DMS 273 (cell line): ENCODE measurements around the gene GMPPA.

Experiments
- DNase-seq: peaks from one replicate; lab custom pipeline; 2025; ENCODE audit not compliant: unreplicated experiment; lab: John Stamatoyannopoulos, UW

GMPPA gene

GRCh38 chr2:219467736-219468075, 31.0 kb upstream of the GMPPA start:
- DNase-seq, result no peak

GRCh38 chr2:219468410-219469185, 30.1 kb upstream of the GMPPA start:
- no peak for DNase-seq

DNA sequence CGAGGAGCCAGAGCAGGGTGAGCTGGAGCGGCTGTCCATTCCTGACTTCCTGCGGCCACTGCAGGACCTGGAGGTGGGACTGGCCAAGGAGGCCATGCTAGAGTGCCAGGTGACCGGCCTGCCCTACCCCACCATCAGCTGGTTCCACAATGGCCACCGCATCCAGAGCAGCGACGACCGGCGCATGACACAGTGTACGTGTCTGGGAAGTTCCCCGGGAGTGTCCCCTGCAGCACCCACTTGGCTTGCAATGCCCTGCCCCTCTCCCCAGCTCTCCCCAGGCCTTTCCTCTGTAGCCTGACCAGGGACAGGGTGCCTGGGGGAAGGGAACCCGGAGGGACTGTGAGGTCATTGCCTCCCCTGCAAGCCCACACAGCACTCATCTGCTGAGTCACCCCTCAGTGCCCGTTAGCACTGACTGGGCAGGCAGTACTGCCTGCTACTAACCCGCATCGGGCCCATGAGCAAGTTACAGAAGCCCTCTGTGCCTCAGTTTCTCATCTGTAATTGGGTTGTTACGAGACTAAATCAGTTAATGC, 29.4 kb upstream of the GMPPA start:
- no peak for DNase-seq

GRCh38 chr2:219470429-219470828, 28.3 kb upstream of the GMPPA start:
- no peak for DNase-seq

DNA sequence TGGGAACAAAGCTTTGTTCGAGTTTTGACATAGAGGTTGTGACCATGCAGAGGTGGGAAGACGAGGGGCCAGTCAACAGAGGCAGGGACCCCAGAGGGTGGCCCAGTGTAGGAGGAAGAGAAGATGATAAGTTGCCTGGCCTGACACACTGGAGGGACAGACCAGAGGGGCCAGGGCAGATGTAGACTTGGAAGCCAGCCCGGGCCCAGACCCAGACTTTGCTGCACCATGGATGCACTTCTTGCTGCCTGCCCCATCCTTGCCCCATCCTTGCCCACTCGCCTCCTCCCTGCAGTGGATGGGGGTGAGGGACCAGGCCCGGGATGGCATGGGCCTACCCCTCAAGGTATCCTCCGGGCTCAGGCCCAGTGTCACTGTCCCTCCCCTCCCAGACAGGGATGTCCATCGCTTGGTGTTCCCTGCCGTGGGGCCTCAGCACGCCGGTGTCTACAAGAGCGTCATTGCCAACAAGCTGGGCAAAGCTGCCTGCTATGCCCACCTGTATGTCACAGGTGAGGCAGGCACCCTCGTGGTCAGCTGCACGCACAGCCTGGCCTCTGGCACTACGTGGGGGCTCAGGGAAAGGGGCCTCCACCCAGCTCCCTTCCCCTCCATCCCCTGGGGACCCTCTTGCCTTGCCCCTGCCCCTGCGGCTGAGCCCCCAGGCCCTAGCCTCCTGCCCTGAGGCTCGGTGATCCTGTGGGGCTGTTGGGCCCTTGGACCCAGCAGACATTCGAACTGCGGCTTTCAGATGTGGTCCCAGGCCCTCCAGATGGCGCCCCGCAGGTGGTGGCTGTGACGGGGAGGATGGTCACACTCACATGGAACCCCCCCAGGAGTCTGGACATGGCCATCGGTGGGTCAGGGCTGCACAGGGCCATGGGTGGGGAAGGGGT, 27.0 kb upstream of the GMPPA start:
- no peak for DNase-seq

DNA sequence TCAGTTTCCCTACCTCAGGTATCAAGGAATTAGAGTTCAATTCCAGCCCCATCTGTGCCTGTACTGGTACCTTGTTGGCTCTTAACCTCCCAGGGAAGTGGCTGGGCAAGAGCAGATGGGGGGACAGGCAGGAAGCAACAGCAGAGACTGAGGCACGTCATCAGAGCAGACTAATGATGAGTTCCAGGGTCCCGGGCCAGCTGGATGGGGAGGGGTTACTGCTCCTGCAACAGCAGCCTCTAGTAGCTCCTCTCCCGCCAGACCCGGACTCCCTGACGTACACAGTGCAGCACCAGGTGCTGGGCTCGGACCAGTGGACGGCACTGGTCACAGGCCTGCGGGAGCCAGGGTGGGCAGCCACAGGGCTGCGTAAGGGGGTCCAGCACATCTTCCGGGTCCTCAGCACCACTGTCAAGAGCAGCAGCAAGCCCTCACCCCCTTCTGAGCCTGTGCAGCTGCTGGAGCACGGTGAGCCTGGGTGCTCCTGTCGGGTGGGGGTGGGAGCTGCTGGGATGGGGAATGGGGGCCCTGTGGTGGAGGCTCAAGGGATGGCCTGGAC, 26.0 kb upstream of the GMPPA start:
- DNase-seq, result no peak

DNA sequence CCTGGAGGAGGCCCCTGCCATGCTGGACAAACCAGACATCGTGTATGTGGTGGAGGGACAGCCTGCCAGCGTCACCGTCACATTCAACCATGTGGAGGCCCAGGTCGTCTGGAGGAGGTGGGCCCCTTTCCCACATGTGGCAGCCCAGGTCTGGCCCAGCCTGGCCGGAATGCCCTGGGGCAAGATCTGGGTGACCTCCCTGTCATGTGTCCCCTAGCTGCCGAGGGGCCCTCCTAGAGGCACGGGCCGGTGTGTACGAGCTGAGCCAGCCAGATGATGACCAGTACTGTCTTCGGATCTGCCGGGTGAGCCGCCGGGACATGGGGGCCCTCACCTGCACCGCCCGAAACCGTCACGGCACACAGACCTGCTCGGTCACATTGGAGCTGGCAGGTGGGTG, 25.2 kb upstream of the GMPPA start:
- DNase-seq, result no peak

GRCh38 chr2:219474285-219475060, 24.2 kb upstream of the GMPPA start:
- no peak for DNase-seq

- no peak for DNase-seq
These were observed 23.4 kb upstream of the GMPPA start for GRCh38 chr2:219475278-219475677.

DNA sequence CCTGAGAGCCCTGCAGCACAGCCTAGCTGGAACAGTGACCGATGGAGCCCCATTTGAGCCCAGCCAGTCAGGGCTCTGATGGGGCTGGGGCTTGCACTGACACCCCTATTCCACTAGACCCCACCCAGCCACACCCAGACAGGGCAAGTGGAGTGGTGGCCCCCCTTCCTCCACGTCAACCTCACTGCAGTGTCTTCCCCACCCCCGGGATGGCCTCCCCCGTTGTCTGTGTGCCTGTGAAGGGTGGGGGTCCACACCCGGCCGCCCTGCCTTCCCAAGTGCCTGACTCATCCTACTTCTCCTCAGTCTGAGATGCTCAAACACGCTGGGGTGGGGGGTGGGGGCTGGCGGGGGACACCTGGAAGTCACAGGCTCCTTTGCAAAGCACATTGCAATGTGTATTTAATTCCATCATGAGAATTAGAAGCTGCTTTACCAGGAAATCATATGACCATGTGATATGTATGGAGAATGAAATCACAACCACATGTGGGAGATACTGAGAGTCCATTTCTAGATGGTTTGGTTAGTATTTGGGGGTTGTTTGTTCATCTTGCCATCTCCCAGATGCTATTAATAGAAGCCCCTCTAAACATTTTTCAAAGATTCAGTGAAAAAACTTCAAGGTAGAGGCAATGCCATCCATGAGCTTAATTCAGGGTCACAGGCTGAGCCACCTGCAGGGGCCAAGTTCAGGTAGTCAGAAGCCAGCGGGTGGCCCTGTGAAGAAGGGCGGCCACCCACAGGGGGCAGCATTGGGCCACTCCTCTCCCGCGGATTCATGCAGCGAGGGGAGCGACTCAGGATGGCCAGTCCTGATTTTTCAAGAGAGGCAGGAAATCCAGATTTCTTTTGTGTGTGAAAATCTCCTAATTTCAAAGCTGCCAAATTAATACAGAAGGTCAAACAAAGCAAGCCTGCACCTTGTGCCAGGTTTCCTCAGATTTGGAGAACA, 22.7 kb upstream of the GMPPA start:
- DNase-seq, result peak; percentile 81

GRCh38 chr2:219476652-219477151, 22.0 kb upstream of the GMPPA start:
- DNase-seq, result no peak

DNA sequence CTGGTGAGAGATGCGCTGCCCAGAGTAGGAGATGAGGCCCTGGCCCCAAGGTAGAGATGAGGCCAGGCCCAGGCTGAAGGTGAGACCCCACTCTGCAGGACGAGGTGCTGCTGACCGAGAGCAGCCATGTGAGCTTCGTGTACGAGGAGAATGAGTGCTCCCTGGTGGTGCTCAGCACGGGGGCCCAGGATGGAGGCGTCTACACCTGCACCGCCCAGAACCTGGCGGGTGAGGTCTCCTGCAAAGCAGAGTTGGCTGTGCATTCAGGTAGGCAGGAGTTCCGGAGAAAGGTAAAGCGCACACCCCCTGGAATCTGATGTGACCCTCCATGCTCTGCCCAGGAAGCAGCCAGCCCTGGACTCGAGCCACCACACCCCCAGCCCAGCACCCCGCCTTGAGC, 21.5 kb upstream of the GMPPA start:
- no peak for DNase-seq

GRCh38 chr2:219477815-219478214, 20.9 kb upstream of the GMPPA start:
- DNase-seq, result no peak

GRCh38 chr2:219478916-219479315, 19.8 kb upstream of the GMPPA start:
- DNase-seq, result no peak

DNA sequence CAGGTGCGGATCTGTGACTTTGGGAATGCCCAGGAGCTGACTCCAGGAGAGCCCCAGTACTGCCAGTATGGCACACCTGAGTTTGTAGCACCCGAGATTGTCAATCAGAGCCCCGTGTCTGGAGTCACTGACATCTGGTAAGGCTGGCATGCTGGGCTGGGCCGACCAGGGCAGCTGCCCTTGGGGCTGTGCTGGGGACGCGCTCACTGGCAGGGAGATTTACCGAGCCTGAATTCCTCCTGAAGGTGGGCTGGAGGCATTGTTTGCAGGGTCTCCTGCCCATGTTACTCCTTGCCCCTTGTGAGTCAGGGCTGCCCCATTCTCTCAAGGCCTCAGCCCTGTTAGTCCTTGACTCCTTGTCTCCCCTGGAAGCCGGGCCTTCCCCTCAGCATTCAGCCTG, 18.7 kb upstream of the GMPPA start:
- no peak for DNase-seq

- DNase-seq, result no peak
These were observed 15.9 kb upstream of the GMPPA start for GRCh38 chr2:219482674-219483405.

- no peak for DNase-seq
These were observed 15.0 kb upstream of the GMPPA start for GRCh38 chr2:219483451-219484342.
